ENCODE measurements around the gene SRPK2.

DNA sequence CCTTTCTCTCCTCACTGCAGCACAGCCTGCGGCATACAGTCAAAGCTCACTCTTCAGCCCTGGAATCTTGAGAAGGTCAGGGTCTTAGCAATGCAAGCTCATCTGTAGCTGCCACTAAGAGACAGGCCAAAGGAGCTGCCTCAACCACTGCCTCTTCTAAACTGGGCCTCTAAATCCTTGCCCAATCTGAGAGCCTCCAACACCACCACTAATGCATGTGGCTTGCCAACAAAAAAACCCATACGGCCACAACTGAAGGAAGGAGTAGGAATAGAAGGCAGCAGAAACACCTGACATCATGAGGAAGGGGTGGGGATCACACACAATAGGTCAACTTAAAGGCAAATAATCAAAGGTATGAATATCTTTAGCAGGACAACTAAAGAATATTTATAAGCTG, 183.8 kb downstream of the SRPK2 start:
- TF ChIP-seq, protein P1, sequence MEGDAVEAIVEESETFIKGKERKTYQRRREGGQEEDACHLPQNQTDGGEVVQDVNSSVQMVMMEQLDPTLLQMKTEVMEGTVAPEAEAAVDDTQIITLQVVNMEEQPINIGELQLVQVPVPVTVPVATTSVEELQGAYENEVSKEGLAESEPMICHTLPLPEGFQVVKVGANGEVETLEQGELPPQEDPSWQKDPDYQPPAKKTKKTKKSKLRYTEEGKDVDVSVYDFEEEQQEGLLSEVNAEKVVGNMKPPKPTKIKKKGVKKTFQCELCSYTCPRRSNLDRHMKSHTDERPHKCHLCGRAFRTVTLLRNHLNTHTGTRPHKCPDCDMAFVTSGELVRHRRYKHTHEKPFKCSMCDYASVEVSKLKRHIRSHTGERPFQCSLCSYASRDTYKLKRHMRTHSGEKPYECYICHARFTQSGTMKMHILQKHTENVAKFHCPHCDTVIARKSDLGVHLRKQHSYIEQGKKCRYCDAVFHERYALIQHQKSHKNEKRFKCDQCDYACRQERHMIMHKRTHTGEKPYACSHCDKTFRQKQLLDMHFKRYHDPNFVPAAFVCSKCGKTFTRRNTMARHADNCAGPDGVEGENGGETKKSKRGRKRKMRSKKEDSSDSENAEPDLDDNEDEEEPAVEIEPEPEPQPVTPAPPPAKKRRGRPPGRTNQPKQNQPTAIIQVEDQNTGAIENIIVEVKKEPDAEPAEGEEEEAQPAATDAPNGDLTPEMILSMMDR (IDR thresholded peaks at IDR 0.05), result no peak
- TF ChIP-seq EP300 (IDR thresholded peaks at IDR 0.05), result no peak
- TF ChIP-seq POLR2A (IDR thresholded peaks at IDR 0.05), result no peak
